GM21529 (cell line): ENCODE measurements around the gene CARD11.

Experiments
- ATAC-seq: cut with Tn5 transposase; IDR thresholded peaks from one replicate; pipeline ENCODE4 v1.9.1; 2021; ENCODE audit not compliant: unreplicated experiment

The CARD11 gene

DNA sequence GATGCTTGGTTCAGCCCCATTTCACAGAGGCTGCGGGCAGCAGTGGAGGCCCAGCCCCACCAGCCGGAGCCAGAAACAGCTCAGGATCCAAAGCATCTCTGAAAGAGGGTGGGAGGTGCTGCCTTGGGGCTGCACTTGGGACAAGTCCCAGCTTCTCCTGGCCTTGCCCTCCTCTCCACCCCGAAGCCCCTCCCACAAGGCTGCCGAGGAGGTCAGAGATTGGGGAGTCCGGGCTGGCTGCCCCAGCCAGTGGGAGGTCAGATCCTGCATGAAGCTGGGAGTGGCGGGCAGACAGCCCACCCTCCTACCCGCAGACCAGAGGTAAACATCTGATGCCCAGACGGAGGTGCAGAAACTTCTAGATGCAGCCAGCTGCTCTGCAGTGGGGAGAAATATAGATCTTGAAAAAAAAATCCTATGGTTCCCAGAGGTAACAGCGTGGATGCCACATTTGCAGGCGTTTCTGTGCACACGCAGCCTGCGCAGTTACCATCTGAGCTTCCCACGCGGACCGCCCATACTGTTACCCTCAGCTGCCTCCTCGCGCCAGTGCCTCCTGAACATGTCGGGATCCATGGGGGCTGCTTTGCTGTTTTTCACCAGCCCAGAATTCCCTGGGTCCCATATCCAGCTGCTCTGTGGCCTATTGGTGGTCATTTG, 162.7 kb downstream of the CARD11 start:
- ATAC-seq = no peak

GRCh38 chr7:2880051-2880450, 163.6 kb downstream of the CARD11 start:
- no peak for ATAC-seq

DNA sequence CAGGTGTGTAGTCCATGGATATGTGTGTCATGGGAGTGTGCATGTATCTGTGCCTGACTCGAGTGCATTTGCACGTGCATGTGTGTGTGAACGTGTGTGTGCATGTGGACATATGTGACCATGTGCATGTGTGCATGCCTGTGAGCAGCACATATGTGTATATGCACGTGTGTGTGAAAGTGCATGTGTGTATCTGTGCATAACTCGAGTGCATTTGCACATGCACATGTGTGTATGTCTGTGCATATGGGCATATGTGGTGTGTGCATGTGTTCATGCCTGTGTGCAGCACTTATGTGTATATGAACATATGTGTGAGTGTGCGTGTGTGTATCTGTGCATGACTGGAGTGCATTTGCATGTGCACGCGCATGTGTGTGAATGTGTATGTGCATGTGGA, 164.3 kb downstream of the CARD11 start:
- no peak for ATAC-seq

DNA sequence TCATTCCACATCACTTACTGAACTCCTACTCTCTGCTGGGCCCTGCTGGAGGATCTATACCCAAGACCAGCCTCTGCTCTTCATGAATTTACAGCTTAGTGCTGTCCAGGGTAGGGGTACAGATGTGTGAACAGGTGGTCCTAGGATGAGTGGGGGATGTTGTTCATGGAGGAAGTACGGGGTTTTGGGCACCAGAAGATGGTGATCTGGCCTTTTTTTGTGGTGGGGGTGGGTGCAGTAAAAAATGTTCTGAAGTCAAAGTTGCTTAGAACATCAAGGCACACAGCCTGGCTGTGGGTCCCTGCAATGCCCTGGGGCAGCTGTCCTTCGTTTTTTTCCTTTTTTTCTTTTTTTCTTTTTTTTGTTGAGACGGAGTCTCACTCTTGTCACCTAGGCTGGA, 165.4 kb downstream of the CARD11 start:
- ATAC-seq = no peak

- no peak for ATAC-seq
Observed at GRCh38 chr7:2876031-2876731, 167.5 kb downstream of the CARD11 start.

DNA sequence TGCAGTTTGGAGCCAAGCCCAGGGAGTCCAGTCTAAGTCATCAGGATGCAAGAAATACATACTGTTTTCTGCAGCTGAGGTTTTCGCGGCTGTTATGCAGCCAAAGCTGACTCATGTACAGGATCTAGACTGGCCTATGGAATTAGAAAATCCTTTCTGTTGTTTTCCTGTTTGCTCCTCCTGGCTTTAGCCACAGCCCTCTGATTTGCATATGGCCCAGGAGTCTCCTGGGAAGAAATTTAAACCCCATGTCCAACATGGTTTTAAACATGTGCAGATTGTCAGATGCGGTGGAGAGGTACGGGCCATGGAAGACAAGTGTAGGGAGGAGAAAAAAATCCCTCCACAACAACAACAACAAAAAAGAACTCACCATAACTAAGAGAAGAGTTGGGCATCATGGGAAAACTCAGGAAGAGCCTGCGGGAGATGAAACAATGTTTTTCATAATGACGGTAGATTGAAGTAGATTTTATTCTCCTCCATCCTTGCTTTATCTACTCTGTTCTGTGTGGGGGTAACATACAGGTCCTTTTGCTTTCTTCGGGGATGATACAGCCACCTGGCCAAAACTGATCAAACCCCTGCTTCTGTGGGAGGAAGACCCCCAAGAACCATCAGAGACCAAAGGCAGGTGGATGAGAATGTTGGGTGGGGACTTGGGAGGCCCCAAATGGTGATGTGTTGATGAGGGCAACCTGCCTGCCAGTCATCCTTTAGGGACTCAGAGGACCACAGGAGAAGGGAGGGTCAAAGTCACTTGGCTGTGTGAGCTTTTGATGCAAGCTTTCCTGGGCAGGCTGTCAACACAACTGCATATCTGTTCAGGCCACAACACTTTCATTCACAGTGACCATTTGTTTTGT, 169.7 kb downstream of the CARD11 start:
- ATAC-seq = no peak

DNA sequence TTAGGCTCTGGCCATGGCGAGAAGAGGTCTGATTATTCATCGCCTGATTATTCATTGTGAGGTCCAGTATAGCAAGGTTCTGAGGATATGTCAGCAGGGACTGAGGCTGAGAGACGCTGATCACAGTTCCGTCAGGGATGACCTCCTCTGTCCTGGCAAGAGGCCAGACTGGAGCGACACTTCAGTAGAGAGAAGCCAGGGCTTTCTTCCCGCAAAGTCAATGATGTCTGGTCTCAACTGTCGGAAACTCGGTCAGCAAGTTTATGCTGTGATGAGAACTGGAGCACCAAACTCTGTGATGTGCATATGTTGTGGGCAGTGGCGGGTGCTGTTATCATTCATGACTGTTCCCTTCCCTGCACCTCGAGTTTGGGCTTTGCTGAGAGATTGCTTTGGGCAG, 170.5 kb downstream of the CARD11 start:
- ATAC-seq = no peak

DNA sequence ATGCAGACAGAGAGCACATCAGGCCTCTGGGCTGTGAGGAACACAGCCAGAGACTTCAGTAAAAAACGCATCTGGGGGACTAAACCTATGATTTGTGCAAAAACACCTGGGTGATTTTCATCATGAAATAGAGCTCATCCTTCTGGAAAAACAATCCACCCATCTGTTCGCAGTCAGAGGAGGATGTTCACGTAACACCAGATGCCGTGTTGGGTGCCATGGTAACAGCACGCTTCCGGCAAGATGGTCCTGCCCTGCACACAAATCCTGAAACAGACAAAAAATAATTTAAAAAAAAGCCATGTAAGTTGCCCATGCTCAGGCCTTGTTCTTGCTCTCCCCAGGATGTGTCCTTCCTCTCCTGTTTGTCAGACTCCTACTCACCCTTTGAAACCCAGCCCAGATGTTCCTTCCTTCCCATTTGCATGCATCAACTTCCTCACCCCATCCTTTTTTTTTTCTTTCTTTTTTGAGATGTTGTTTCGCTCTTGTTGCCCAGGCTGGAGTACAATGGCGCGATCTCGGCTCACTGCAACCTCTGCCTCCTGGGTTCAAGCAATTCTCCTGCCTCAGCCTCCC, 171.3 kb downstream of the CARD11 start:
- no peak for ATAC-seq

- ATAC-seq = peak; percentile 68
Observed at GRCh38 chr7:2870471-2870931, 173.2 kb downstream of the CARD11 start.

DNA sequence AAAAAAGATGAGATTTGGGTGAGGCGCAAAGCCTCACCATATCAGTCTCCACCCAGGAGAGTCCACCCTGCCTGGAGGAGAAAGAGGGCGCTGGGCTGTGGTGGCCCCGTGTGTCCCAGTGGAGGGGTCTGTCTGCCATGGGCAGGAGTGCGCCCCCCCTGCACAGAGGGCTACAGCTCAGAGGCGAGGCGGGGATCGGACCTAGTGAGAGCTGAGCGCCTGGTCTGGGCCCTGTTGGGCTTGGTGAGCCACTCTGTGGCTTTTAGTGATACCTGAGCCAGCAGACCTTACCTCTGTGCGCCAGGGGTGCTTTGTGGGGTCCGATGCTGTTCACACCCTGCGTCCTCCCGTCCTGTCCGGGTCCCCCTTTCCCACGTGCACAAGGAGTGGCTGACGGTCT, 173.7 kb downstream of the CARD11 start:
- no peak for ATAC-seq

DNA sequence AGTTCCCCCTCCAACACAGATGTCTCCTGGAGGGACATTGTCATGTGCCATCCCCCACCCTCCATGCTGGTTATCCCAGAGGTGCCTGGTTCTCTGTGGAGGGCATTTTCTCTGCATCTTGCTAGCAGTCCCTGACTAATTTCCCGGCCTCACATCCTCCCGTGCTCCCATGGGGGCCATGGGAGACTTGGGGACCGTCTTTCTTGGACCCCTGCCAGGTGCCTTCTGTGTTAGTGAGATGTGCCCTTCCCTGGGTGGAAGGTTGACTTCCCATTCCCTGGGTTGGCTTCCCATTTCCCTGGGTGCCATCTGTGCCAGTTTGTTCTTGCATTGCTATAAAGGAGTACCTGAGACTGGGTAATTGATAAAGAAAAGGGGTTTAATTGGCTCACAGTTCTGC, 177.1 kb downstream of the CARD11 start:
- ATAC-seq = no peak

DNA sequence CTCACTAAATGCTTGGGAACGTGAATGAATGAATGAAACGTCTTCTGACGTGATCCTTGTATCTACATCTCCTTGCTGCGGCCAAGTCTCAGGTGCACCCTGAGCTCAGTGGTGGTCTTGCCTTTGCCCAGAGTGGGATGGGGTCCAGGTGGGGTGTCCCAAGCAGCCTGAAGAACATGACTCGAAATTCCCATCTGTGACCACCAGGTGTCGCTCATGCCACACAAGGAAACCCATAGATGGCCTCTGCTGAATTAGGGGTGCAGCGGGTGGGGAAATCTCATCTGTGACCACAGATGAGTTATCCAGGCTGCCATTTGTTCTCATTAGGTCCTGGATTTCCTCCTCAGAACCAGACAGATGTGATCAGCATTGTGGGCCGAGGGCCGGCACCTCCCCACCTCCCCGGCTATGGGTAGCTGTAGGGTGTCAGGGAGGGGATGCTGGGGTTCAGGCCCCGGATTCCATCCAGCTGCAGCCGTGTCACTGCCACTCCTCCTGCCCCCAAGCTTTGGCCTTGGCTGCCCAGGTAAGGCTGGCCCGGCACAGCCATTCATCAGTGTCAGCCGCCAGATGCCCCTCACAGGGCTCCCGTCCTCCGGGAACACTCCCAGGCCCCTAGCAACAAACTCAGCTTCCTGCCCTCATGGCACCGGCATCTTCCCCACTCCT, 178.5 kb downstream of the CARD11 start:
- ATAC-seq = no peak

GRCh38 chr7:2864204-2864985, 179.3 kb downstream of the CARD11 start:
- no peak for ATAC-seq

GRCh38 chr7:2863461-2864066, 180.1 kb downstream of the CARD11 start:
- peak; percentile 98 for ATAC-seq

DNA sequence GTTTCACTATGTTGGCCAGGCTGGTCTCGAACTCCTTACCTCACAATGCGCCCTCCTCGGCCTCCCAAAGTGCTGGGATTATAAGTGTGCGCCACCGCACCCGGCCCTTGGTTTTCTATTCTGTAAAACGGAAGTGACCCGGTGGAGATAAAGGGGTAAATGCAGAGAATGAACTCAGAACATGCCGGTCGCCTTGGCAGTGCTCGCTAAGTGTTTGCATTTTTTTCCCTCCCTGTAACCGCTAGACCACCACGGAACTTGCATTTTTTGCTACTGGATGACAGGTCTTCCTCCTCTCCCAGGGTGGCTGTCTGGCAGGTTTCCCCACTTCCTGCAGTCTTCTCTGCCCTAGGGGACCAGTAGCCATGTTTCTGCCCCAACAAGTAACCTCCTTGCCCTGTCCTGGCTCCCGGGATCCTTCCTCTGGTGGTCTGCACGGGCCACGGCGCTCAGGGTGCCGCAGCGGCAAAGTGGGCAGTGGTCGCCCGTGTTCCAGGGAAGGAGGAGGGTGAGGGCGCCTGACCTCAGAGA, 180.8 kb downstream of the CARD11 start:
- no peak for ATAC-seq

DNA sequence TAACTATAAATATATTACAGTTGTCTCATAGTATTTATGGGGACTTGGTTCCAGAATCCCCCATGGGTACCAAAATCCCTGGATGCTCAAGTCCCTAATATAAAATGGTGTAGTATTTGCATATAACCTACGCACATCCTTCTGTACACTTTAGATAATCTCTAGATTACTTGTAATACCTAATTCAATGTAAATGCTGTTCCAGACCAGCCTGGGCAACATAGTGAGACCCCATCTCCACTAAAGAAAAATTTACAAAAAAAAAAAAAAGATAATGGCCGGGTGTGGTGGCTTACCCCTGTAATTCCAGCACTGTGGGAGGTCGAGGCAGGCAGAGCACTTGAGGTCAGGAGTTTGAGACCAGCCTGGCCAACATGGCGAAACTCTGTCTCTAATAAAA, 182.2 kb downstream of the CARD11 start:
- no peak for ATAC-seq

GRCh38 chr7:2860627-2861133, 183.0 kb downstream of the CARD11 start:
- no peak for ATAC-seq

DNA sequence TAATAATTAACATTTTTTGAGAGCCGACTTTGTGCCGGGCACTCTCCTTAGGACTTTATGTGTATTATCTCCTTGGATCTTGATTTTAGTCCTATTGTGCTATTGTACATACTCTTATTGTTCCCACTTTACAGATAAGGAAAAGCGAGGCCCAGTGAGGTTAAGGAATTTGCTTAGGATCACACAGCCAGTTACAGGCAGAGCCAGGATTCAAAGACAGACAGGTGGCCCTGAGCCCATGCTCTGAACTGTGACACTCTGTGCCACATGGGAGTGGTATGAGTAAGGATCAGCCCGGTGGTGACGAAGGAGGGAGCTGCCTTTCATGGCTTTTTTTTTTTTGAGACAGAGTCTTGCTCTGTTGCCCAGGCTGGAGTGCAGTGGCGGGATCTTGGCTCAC, 183.7 kb downstream of the CARD11 start:
- ATAC-seq = no peak

DNA sequence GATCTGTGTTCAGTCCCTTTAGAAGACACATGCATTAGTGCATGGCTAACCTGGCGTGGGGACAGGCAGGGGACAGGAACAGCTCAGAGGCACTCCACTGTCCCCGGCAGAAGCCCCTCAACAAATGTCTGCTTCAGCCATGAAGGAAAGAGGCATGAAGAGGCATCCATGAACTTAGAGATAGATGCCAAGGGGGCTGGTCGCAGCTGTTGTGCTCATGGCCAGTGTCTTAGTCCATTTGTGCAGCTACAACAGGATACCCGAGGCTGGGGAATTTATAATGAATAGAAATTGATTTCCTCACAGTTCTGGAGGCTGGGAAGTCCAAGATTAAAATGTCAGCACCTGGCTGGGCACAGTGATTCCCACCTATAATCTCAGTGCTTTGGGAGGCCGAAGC, 185.0 kb downstream of the CARD11 start:
- no peak for ATAC-seq
